Adrenal gland (tissue), 12 donors: ENCODE results near the gene FADD. TPM values are rescaled to one million over a fixed set of nuclear protein-coding genes. Genes with fewer than 3 reads are reported as not detected.

ENCODE experiments used
- DNase-seq, 7 donors: peaks; one replicate each; pipeline ENCODE4 v3.0.0-alpha.2; 2019 to 2020
- H3K27ac ChIP-seq, 5 donors: fragments of 200-600 bp; sonication (generic) in 4 of 5; 1 replicate in 3 of 5; 2 replicates in 2 of 5; pipeline versions ENCODE4 v1.5.1 to v1.8.0; 2016 to 2020; ENCODE audit warnings: mild to moderate bottlenecking in 1 of 5
- H3K27me3 ChIP-seq: fragments of 200-600 bp; 2 replicates; pipeline ENCODE4 v1.8.0; 2021
- H3K36me3 ChIP-seq, 2 donors: fragments of 200-600 bp; replicated peaks in 1 of 2; 1 replicate in 1 of 2; 2 replicates in 1 of 2; pipeline versions ENCODE4 v1.5.1 to v1.8.0; 2018 to 2022
- H3K4me1 ChIP-seq, 2 donors: fragments of 200-600 bp; replicated peaks in 1 of 2; 1 replicate in 1 of 2; 2 replicates in 1 of 2; pipeline versions ENCODE4 v1.5.1 to v1.8.0; 2018 to 2021
- H3K4me3 ChIP-seq, 4 donors: fragments of 200-600 bp; sonication (generic) in 3 of 4; one replicate each; pipeline ENCODE4 v1.5.1; 2016 to 2018
- H3K9me3 ChIP-seq, 3 donors: fragments of 200-600 bp; sonication (generic) in 1 of 3; replicated peaks in 1 of 3; 1 replicate in 2 of 3; 2 replicates in 1 of 3; pipeline versions ENCODE4 v1.5.1 to v1.8.0; 2016 to 2021
- CTCF ChIP-seq, 6 experiments: fragments of 450-650 bp in 4 of 6; fragments of 200-600 bp in 2 of 6; sonication (generic) in 1 of 6; IDR thresholded peaks; 1 replicate in 5 of 6; 2 replicates in 1 of 6; pipeline versions ENCODE4 v1.5.1 to v1.8.0; 2016 to 2021; ENCODE audit warnings: antibody characterized with exemption in 6 of 6, mild to moderate bottlenecking in 2 of 6, moderate library complexity in 1 of 6
- POLR2A ChIP-seq, 2 donors: fragments of 450-650 bp; IDR thresholded peaks; one replicate each; pipeline ENCODE4 v1.6.1; 2017; ENCODE audit warnings: antibody characterized with exemption in 2 of 2, mild to moderate bottlenecking in 2 of 2, moderate library complexity in 1 of 2
- WGBS, 4 donors: extraction: QIAGEN DNeasy Blood & Tissue Kit in 2 of 4; methylation state at CpG; one replicate each; pipeline versions ENCODE4 v1.1.5 to v1.1.7; 2013 to 2017; 5-methylcytosine and 5-hydroxymethylcytosine counted together
- intact Hi-C, 2 donors: fragments of 100-400 bp; cut with DNase I; formaldehyde crosslinking; loops; one replicate each; pipeline versions ENCODE4 v1.14.1 to v1.15.0; 2022 to 2023
- polyA plus RNA-seq, 3 donors: library from polyadenylated mRNA; stranded (reverse); fragments of 200-250 nt in 2 of 3; fragments of 350-450 nt in 1 of 3; fragmentation: Illumina TruSeq in 1 of 3; extraction: RNeasy Lipid Tissue Mini Kit (QIAGEN cat#74804) in 1 of 3; gene quantifications; one replicate each; pipeline ENCODE4 v1.2.3, GENCODE V29; 2013 to 2014
- total RNA-seq, 9 donors: library from RNA; depleted of rRNA in 4 of 9; stranded (reverse); fragments of >200 nt in 4 of 9; fragments of 120-200 nt in 1 of 9; fragmentation: NEBNext Ultra II Directional in 1 of 9; extraction: Animal tissue kit (Norgen Biotek cat#: 25700) in 1 of 9; gene quantifications; one replicate each; pipeline versions ENCODE4 v1.1.0 to v1.2.4, GENCODE V29; 2013 to 2023
- donor health status: healthy with polysubstance abuse.
- donor health status: Bipolar disorder and iron deficiency.
- donor health status: DM: yes; HTN: yes; CAD: no.
- donor health status: DM: no; HTN: no; CAD: no.
- donor health status: DM: no; HTN: no; CAD: no.
- donor health status: DM: yes; HTN: yes; CAD: no.

The FADD gene
- total and polyA plus RNA-seq, 12 donors: 8.9 to 37.9 (median 26.2) TPM

GRCh38 chr11:70158201-70158600 lies 44.9 kb upstream of the FADD start:
- TF ChIP-seq POLR2A (IDR thresholded peaks at IDR 0.05): no peak
- TF ChIP-seq CTCF (IDR thresholded peaks at IDR 0.05): peak in 2 of 6 experiments; percentile 5 to 24
- Histone ChIP-seq H3K36me3 (no peaks in the 10 kb centered on the region), H3K27ac (no peak overlapping the region), H3K27me3 (no peaks in the 10 kb centered on the region), H3K4me3 (no peak overlapping the region), H3K4me1 (no peaks in the 10 kb centered on the region), H3K9me3 (no peaks in the 10 kb centered on the region)
- peak in 1 of 7 donors; percentile 13 for DNase-seq
- intact Hi-C loops: no loop called here
- 33 to 51% (median 36%) methylated on average over 3 to 8 of the region's 8 CpGs for WGBS, 4 donors

DNA sequence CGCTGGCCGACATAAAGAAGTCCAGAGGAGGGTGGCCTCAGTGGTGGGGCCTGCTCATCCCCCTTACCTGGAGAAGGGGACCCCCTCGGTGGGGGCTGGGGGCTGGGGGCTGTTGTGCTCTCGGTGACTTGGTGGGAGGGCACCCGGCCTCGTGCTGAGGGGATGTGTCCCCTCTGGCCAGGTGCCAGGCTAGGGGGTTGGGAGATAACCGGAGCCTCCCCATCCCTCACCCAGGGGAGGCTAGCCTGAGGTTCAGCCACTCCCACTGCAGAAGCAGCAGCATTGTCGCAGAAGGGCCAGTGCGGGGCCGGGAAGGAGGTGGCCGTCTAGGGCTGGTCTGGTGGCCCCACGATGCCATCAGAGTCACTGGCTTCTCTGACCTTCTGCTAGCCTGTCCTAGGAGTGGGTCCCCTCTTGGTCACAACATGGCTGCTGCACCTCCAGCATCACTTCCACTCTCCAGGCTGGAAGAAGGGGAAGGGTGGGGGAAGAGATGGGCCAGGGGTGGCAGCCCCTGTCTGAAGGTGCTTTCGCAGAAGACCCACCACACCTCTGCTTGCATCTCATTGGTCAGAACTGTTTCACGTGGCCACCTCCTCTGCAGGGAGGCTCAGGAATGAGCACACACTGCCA lies 44.2 kb upstream of the FADD start:
- Histone ChIP-seq H3K27ac (no peak overlapping the region), H3K36me3 (no peaks in the 10 kb centered on the region), H3K4me1 (no peaks in the 10 kb centered on the region), H3K9me3 (no peaks in the 10 kb centered on the region), H3K4me3 (no peak overlapping the region), H3K27me3 (no peaks in the 10 kb centered on the region)
- intact Hi-C loops: no loop called here
- TF ChIP-seq POLR2A (IDR thresholded peaks at IDR 0.05) (no peak), CTCF (IDR thresholded peaks at IDR 0.05) (no peak)
- 72 to 92% (median 88%) methylated on average over 7 to 14 of the region's 14 CpGs for WGBS, 4 donors
- no peak for DNase-seq

- no peaks in the 10 kb centered on the region for H3K4me1 ChIP-seq
- no peak overlapping the region for H3K4me3 ChIP-seq
- H3K9me3 ChIP-seq: no peaks in the 10 kb centered on the region
- no peaks in the 10 kb centered on the region for H3K27me3 ChIP-seq
- no peak for DNase-seq
- intact Hi-C loops: no loop called here
- WGBS, 4 donors: 77 to 90% (median 80%) methylated on average over 5 to 24 of the region's 24 CpGs
- H3K36me3 ChIP-seq: no peaks in the 10 kb centered on the region
- no peak overlapping the region for H3K27ac ChIP-seq
- no peak for TF ChIP-seq POLR2A (IDR thresholded peaks at IDR 0.05)
- TF ChIP-seq CTCF (IDR thresholded peaks at IDR 0.05): no peak
Measured at GRCh38 chr11:70159627-70160570, 43.2 kb upstream of the FADD start.

- Histone ChIP-seq H3K9me3 (no peaks in the 10 kb centered on the region), H3K27ac (no peak overlapping the region), H3K4me3 (no peak overlapping the region), H3K4me1 (no peaks in the 10 kb centered on the region), H3K27me3 (no peaks in the 10 kb centered on the region), H3K36me3 (no peaks in the 10 kb centered on the region)
- 86 to 91% (median 87%) methylated on average over 15 to 17 of the region's 17 CpGs for WGBS, 4 donors
- DNase-seq: no peak
- intact Hi-C loops: no loop called here
- no peak for TF ChIP-seq CTCF (IDR thresholded peaks at IDR 0.05)
- no peak for TF ChIP-seq POLR2A (IDR thresholded peaks at IDR 0.05)
Measured at GRCh38 chr11:70161043-70161625, 42.0 kb upstream of the FADD start.
